GM23338 (cell line): ENCODE measurements around the gene EVC. TPM values are rescaled to one million over a fixed set of nuclear protein-coding genes. Genes with fewer than 3 reads are reported as not detected.

Experiments
- ATAC-seq: fragments of 200-7000 bp; cut with Tn5 transposase; 3 replicates; pipeline ENCODE4 v1.9.1; 2020
- DNase-seq: peaks from one replicate; pipeline ENCODE4 v3.0.0-alpha.2; 2015; ENCODE audit warnings: low spot score
- H2AFZ ChIP-seq: fragments of 200-600 bp; sonication (generic); 2 replicates; pipeline ENCODE4 v1.8.0; 2016; ENCODE audit warnings: antibody characterized with exemption, mild to moderate bottlenecking, moderate library complexity
- H3F3A ChIP-seq: fragments of 200-600 bp; sonication (generic); replicated peaks from 2 replicates; pipeline ENCODE4 v1.8.0; 2017; ENCODE audit warnings: antibody characterized with exemption, mixed run types, low read depth
- H3K27ac ChIP-seq: fragments of 200-600 bp; sonication (generic); 2 replicates; pipeline ENCODE4 v1.6.1; 2016; ENCODE audit warnings: low read depth
- H3K27me3 ChIP-seq: fragments of 200-600 bp; sonication (generic); 2 replicates; pipeline ENCODE4 v1.8.0; 2016; ENCODE audit warnings: mild to moderate bottlenecking, mixed run types, moderate library complexity; ENCODE audit not compliant: insufficient read depth
- H3K36me3 ChIP-seq: fragments of 200-600 bp; sonication (generic); 2 replicates; pipeline ENCODE4 v1.8.0; 2016; ENCODE audit warnings: mild to moderate bottlenecking; ENCODE audit not compliant: insufficient read depth
- H3K4me1 ChIP-seq: fragments of 200-600 bp; sonication (generic); 2 replicates; pipeline ENCODE4 v1.8.0; 2016; ENCODE audit warnings: mild to moderate bottlenecking, moderate library complexity; ENCODE audit not compliant: insufficient read depth
- H3K4me2 ChIP-seq: fragments of 200-600 bp; sonication (generic); 2 replicates; pipeline ENCODE4 v1.7.1; 2017; ENCODE audit warnings: mixed run types
- H3K4me3 ChIP-seq: fragments of 200-600 bp; sonication (generic); 2 replicates; pipeline ENCODE4 v1.6.1; 2016; ENCODE audit warnings: mixed run types
- H3K79me2 ChIP-seq: fragments of 200-600 bp; sonication (generic); replicated peaks from 2 replicates; pipeline ENCODE4 v1.8.0; 2017; ENCODE audit warnings: mild to moderate bottlenecking; ENCODE audit not compliant: insufficient read depth
- H3K9me2 ChIP-seq: fragments of 200-600 bp; sonication (generic); 2 replicates; pipeline ENCODE4 v1.8.0; 2017; ENCODE audit not compliant: insufficient read depth
- H4K20me1 ChIP-seq: fragments of 200-600 bp; sonication (generic); replicated peaks from 2 replicates; pipeline ENCODE4 v1.8.0; 2017; ENCODE audit warnings: mild to moderate bottlenecking; ENCODE audit not compliant: insufficient read depth
- H3K27ac Mint-ChIP-seq: 2 replicates; pipeline ENCODE4 v1.8.0; 2020; ENCODE audit warnings: inconsistent platforms, mild to moderate bottlenecking, moderate library complexity, mixed read lengths
- H3K27me3 Mint-ChIP-seq: 3 replicates; pipeline ENCODE4 v1.8.0; 2022; ENCODE audit warnings: low read depth, mild to moderate bottlenecking, moderate library complexity, mixed read lengths, inconsistent platforms; ENCODE audit not compliant: insufficient read depth, poor library complexity
- H3K36me3 Mint-ChIP-seq: 3 replicates; pipeline ENCODE4 v1.8.0; 2021; ENCODE audit warnings: low read depth, mild to moderate bottlenecking, inconsistent platforms, moderate library complexity, mixed read lengths
- H3K4me1 Mint-ChIP-seq: 3 replicates; pipeline ENCODE4 v1.8.0; 2020; ENCODE audit warnings: mild to moderate bottlenecking, inconsistent platforms, mixed read lengths
- H3K4me3 Mint-ChIP-seq: 3 replicates; pipeline ENCODE4 v1.8.0; 2021; ENCODE audit warnings: moderate library complexity, mild to moderate bottlenecking, inconsistent platforms, mixed read lengths
- H3K9me3 Mint-ChIP-seq: 3 replicates; pipeline ENCODE4 v1.8.0; 2020; ENCODE audit warnings: moderate library complexity, mild to moderate bottlenecking, inconsistent platforms, mixed read lengths
- CREB1 ChIP-seq: fragments of 250-450 bp; sonication (Bioruptor Pico); IDR thresholded peaks from 2 replicates; pipeline ENCODE4 v1.5.0; 2020; ENCODE audit warnings: low read depth, mild to moderate bottlenecking, moderate library complexity
- CTCF ChIP-seq, 2 experiments: fragments of 200-600 bp in 1 of 2; sonication (generic) in 1 of 2; conservative IDR thresholded peaks; 2 replicates each; pipeline versions ENCODE4 v1.5.1 to v1.6.1; 2016 to 2017; ENCODE audit warnings: antibody characterized with exemption in 2 of 2, low read depth in 2 of 2, mild to moderate bottlenecking in 2 of 2, moderate library complexity in 1 of 2
- EZH2 ChIP-seq: fragments of 200-600 bp; sonication (generic); IDR thresholded peaks from one replicate; pipeline ENCODE4 v1.8.0; 2017; ENCODE audit warnings: antibody characterized with exemption, mild to moderate bottlenecking, low read depth; ENCODE audit not compliant: unreplicated experiment
- JUNB ChIP-seq: IDR thresholded peaks from one replicate; pipeline ENCODE4 v1.6.1; 2016; ENCODE audit warnings: antibody characterized with exemption; ENCODE audit not compliant: unreplicated experiment
- POLR2AphosphoS5 ChIP-seq: IDR thresholded peaks from 2 replicates; pipeline ENCODE4 v1.6.1; 2016; ENCODE audit warnings: antibody characterized with exemption, low read depth
- REST ChIP-seq: IDR thresholded peaks from one replicate; pipeline ENCODE4 v1.6.1; 2018; ENCODE audit warnings: antibody characterized with exemption; ENCODE audit not compliant: unreplicated experiment
- STAT1 ChIP-seq: IDR thresholded peaks from one replicate; pipeline ENCODE4 v1.6.1; 2016; ENCODE audit warnings: antibody characterized with exemption; ENCODE audit not compliant: unreplicated experiment
- ZNF114 ChIP-seq: fragments of 250-450 bp; sonication (Bioruptor Pico); IDR thresholded peaks from 2 replicates; pipeline ENCODE4 v1.5.0; 2020; ENCODE audit warnings: mild to moderate bottlenecking, moderate library complexity
- ZNF462 ChIP-seq: fragments of 250-450 bp; sonication (Bioruptor Pico); IDR thresholded peaks from 2 replicates; pipeline ENCODE4 v1.5.0; 2020; ENCODE audit warnings: mild to moderate bottlenecking, moderate library complexity
- polyA plus RNA-seq: library from polyadenylated mRNA; unstranded; fragments of >200 nt; fragmentation: Nextera tagmentation; extraction: Ambion mirVana; gene quantifications from 2 replicates; pipeline ENCODE4 v1.2.1, GENCODE V29; 2016
- total RNA-seq: library from RNA; depleted of rRNA; stranded (reverse); fragments of >200 nt; shearing (Covaris generic); gene quantifications from 2 replicates; pipeline ENCODE4 v1.2.3, GENCODE V29; 2014

The EVC gene
- total and polyA plus RNA-seq, 2 experiments from 2014 or later, result 1.7 to 12.8 TPM

- TF ChIP-seq ZNF462 (CRISPR knock-in tag), result no peak
- TF ChIP-seq REST, result no peak
- no peak for TF ChIP-seq ZNF114 (CRISPR knock-in tag)
These were observed 49.2 kb downstream of the EVC start (continued) for GRCh38 chr4:5760246-5760645.

GRCh38 chr4:5760936-5761480, 50.0 kb downstream of the EVC start:
- no peak overlapping the region for H3K4me2 ChIP-seq
- Mint-ChIP-seq H3K9me3 (no peaks in the 10 kb centered on the region; the same call in 2 of the 3 replicates), H3K4me3 (no peak overlapping the region), H3K4me1 (peaks cover 14% of the 10 kb centered on the region), H3K36me3 (peaks cover 33% of the 10 kb centered on the region), H3K27me3 (peaks cover 4% of the 10 kb centered on the region), H3K27ac (no peak overlapping the region)
- H3K79me2 ChIP-seq, result no peaks in the 10 kb centered on the region
- no peaks in the 10 kb centered on the region for H3K36me3 ChIP-seq
- no peak overlapping the region for H3K27ac ChIP-seq
- no peak overlapping the region for H2AFZ ChIP-seq
- no peaks in the 10 kb centered on the region for H4K20me1 ChIP-seq
- no peak for ATAC-seq
- H3K4me3 ChIP-seq, result no peak overlapping the region
- H3K27me3 ChIP-seq, result no peaks in the 10 kb centered on the region
- H3K9me2 ChIP-seq, result no peaks in the 10 kb centered on the region
- no peaks in the 10 kb centered on the region for H3K4me1 ChIP-seq
- H3F3A ChIP-seq, result no peaks in the 10 kb centered on the region
- DNase-seq, result no peak
- TF ChIP-seq CREB1 (CRISPR knock-in tag) (no peak), EZH2 (no peak), REST (no peak), STAT1 (no peak), JUNB (no peak), POLR2AphosphoS5 (no peak), ZNF114 (CRISPR knock-in tag) (no peak), CTCF (conservative IDR thresholded peaks at IDR 0.05; ENCODE audit: low read depth in 2 of 2) (no peak)
